ENCODE measurements around the gene EGLN2. TPM values are rescaled to one million over a fixed set of nuclear protein-coding genes. Genes with fewer than 3 reads are reported as not detected.
"Not testable (repeated sequence)": the region's sequence is repeated elsewhere in the genome, so short reads cannot be mapped to it uniquely, and the experiment has no call there.

Gene EGLN2
- total and polyA plus RNA-seq, 7 donors = 60.9 to 106 (median 97.1) TPM

- Histone ChIP-seq H3K36me3 (no peaks in the 10 kb centered on the region), H3K4me3 (no peak overlapping the region), H3K9me3 (no peaks in the 10 kb centered on the region), H3K4me1 (peaks cover 0 to 10% (median 3%) of the 10 kb centered on the region in 4 donors), H3K27ac (no peak overlapping the region), H3K27me3 (no peaks in the 10 kb centered on the region)
- intact Hi-C loops (cut with DNase I) = no loop called here
- WGBS, 2 donors = 88 to 89% methylated on average over 6 of the region's 6 CpGs
- no peak for DNase-seq
- TF ChIP-seq POLR2AphosphoS5 (IDR thresholded peaks at IDR 0.05) = no peak
- no peak for TF ChIP-seq CTCF (IDR thresholded peaks at IDR 0.05)
- TF ChIP-seq EP300 (IDR thresholded peaks at IDR 0.05) = no peak
- no peak for TF ChIP-seq POLR2A (IDR thresholded peaks at IDR 0.05)
Measured at GRCh38 chr19:40836754-40837429, 37.9 kb downstream of the EGLN2 start.

- intact Hi-C loops (cut with DNase I); H3K4me3 ChIP-seq; H3K4me1 ChIP-seq; H3K9me3 ChIP-seq; H3K27ac ChIP-seq; H3K27me3 ChIP-seq; H3K36me3 ChIP-seq; DNase-seq: not testable (repeated sequence)
- WGBS, 2 donors = 72 to 97% methylated on average over 1 of the region's 1 CpG
Measured at GRCh38 chr19:40838477-40838876, 39.5 kb downstream of the EGLN2 start.

GRCh38 chr19:40842012-40842411, 43.0 kb downstream of the EGLN2 start:
- H3K27ac ChIP-seq; H3K9me3 ChIP-seq; H3K27me3 ChIP-seq; H3K4me3 ChIP-seq; intact Hi-C loops (cut with DNase I); DNase-seq; H3K36me3 ChIP-seq; H3K4me1 ChIP-seq: not testable (repeated sequence)
- 92 to 93% methylated on average over 3 of the region's 3 CpGs for WGBS, 2 donors

- H3K4me1 ChIP-seq; intact Hi-C loops (cut with DNase I); H3K27me3 ChIP-seq; H3K36me3 ChIP-seq; H3K27ac ChIP-seq; H3K9me3 ChIP-seq; DNase-seq: not testable (repeated sequence)
- peak overlapping the region in 1 of 4 donors; percentile 15 for H3K4me3 ChIP-seq
- WGBS, 2 donors = 33 to 54% methylated on average over 10 of the region's 12 CpGs
Measured at GRCh38 chr19:40842997-40843652, 44.1 kb downstream of the EGLN2 start.

GRCh38 chr19:40843653-40844052, 44.7 kb downstream of the EGLN2 start:
- intact Hi-C loops (cut with DNase I); H3K36me3 ChIP-seq; DNase-seq; H3K9me3 ChIP-seq; H3K27ac ChIP-seq: not testable (repeated sequence)
- WGBS, 2 donors = 2 to 20% methylated on average over 16 of the region's 19 CpGs
- peaks cover 0 to 13% (median 3%) of the 10 kb centered on the region in 4 donors for H3K4me1 ChIP-seq
- peaks cover 0 to 12% (median 0%) of the 10 kb centered on the region in 3 donors for H3K27me3 ChIP-seq
- peak overlapping the region in 1 of 4 donors; percentile 15 for H3K4me3 ChIP-seq

GRCh38 chr19:40846722-40847121, 47.7 kb downstream of the EGLN2 start:
- Histone ChIP-seq H3K27me3 (peaks cover 0 to 16% (median 0%) of the 10 kb centered on the region in 3 donors), H3K4me1 (peaks cover 0 to 13% (median 3%) of the 10 kb centered on the region in 4 donors)

GRCh38 chr19:40850277-40850676, 51.3 kb downstream of the EGLN2 start, which contains the start of gene CYP2A6:
Gene CYP2A6 (minus strand): TSS chr19:40850447. CDS start chr19:40850426, 21 bp downstream.
- H3K9me3 ChIP-seq; intact Hi-C loops (cut with DNase I); H3K36me3 ChIP-seq; H3K4me1 ChIP-seq; H3K27ac ChIP-seq; H3K4me3 ChIP-seq; DNase-seq: not testable (repeated sequence)
- 71 to 87% methylated on average over 3 of the region's 3 CpGs for WGBS, 2 donors
- H3K27me3 ChIP-seq = peaks cover 0 to 16% (median 0%) of the 10 kb centered on the region in 3 donors

More at GRCh38 chr19:40846722-40847121, 47.7 kb downstream of the EGLN2 start:
- 89 to 90% methylated on average over 8 of the region's 8 CpGs for WGBS, 2 donors
- intact Hi-C loops (cut with DNase I) = loop anchor here (5.0 kb wide), 1 partner anchor 301 kb away; no protein-coding TSS in a partner anchor
- H3K4me3 ChIP-seq, H3K36me3 ChIP-seq, DNase-seq, H3K9me3 ChIP-seq, H3K27ac ChIP-seq: not testable (repeated sequence)

GRCh38 chr19:40852467-40853152, 53.6 kb downstream of the EGLN2 start:
- H3K27me3 ChIP-seq = peaks cover 0 to 13% (median 0%) of the 10 kb centered on the region in 3 donors
- WGBS, 2 donors = 19 to 59% methylated on average over 2 of the region's 3 CpGs
- H3K27ac ChIP-seq; H3K4me3 ChIP-seq; H3K9me3 ChIP-seq; intact Hi-C loops (cut with DNase I); H3K36me3 ChIP-seq; H3K4me1 ChIP-seq; DNase-seq: not testable (repeated sequence)

Measured in sigmoid colon (tissue), 7 donors.